ENCODE measurements around the gene LANCL1.

Gene LANCL1

GRCh38 chr2:210387074-210387473 lies 89.5 kb downstream of the LANCL1 start:
- no peak for DNase-seq (ENCODE audit: extremely low read depth, insufficient read length)
- no peak for TF ChIP-seq CTCF (IDR thresholded peaks at IDR 0.05; ENCODE audit: insufficient read depth, low read length, poor library complexity, severe bottlenecking)
- Histone ChIP-seq H3K36me3 (ENCODE audit: control insufficient read depth, insufficient read depth, low read length) (no peaks in the 10 kb centered on the region), H3K4me3 (replicated peaks; ENCODE audit: low read depth, low read length) (no peak overlapping the region), H3K27me3 (replicated peaks; ENCODE audit: control insufficient read depth, insufficient read depth, low read length) (no peaks in the 10 kb centered on the region; the same call in 1 of the 2 replicates)

Data from GM06990 (cell line).